Liver (tissue), 9 donors: ENCODE results near the gene PMM2. TPM values are rescaled to one million over a fixed set of nuclear protein-coding genes. Genes with fewer than 3 reads are reported as not detected.
"Not testable (repeated sequence)": the region's sequence is repeated elsewhere in the genome, so short reads cannot be mapped to it uniquely, and the experiment has no call there.

Experiments used
- DNase-seq: peaks from one replicate; pipeline ENCODE4 v3.0.0-alpha.2; 2017; ENCODE audit warnings: low spot score
- H3K27ac ChIP-seq, 2 donors: one replicate each; pipeline ENCODE4 v1.7.0; 2013; ENCODE audit warnings: inconsistent platforms in 2 of 2, low read length in 2 of 2, control low read depth in 1 of 2, low read depth in 1 of 2, mild to moderate bottlenecking in 1 of 2
- H3K27me3 ChIP-seq, 4 donors: one replicate each; pipeline versions ENCODE4 v1.6.1 to v1.7.0; 2013; ENCODE audit warnings: low read length in 3 of 4, inconsistent platforms in 1 of 4, mild to moderate bottlenecking in 1 of 4, moderate library complexity in 1 of 4; ENCODE audit not compliant: control insufficient read depth in 4 of 4, insufficient read depth in 4 of 4
- H3K36me3 ChIP-seq, 4 donors: one replicate each; pipeline versions ENCODE4 v1.6.1 to v1.7.0; 2013; ENCODE audit warnings: low read length in 3 of 4, mild to moderate bottlenecking in 3 of 4, low read depth in 1 of 4, moderate library complexity in 1 of 4; ENCODE audit not compliant: control insufficient read depth in 4 of 4, insufficient read depth in 3 of 4
- H3K4me1 ChIP-seq, 4 donors: one replicate each; pipeline versions ENCODE4 v1.6.1 to v1.7.0; 2013; ENCODE audit warnings: low read length in 3 of 4, mild to moderate bottlenecking in 3 of 4, moderate library complexity in 1 of 4; ENCODE audit not compliant: control insufficient read depth in 4 of 4, insufficient read depth in 4 of 4
- H3K4me3 ChIP-seq, 3 donors: one replicate each; pipeline versions ENCODE4 v1.6.1 to v1.7.0; 2013; ENCODE audit warnings: low read length in 3 of 3, control low read depth in 1 of 3, low read depth in 1 of 3, mild to moderate bottlenecking in 1 of 3
- H3K9ac ChIP-seq, 2 donors: one replicate each; pipeline ENCODE4 v1.7.0; 2013; ENCODE audit warnings: low read length in 2 of 2, mild to moderate bottlenecking in 2 of 2, moderate library complexity in 2 of 2, control low read depth in 1 of 2, low read depth in 1 of 2
- H3K9me3 ChIP-seq, 4 donors: one replicate each; pipeline versions ENCODE4 v1.6.1 to v1.7.0; 2013; ENCODE audit warnings: low read length in 3 of 4; ENCODE audit not compliant: control insufficient read depth in 4 of 4
- EGR1 ChIP-seq, 2 donors: IDR thresholded peaks; 2 replicates each; pipeline ENCODE4 v1.6.1; 2016 to 2018; ENCODE audit warnings: antibody characterized with exemption in 2 of 2, low read depth in 2 of 2
- GABPA ChIP-seq, 2 donors: IDR thresholded peaks in 1 of 2; conservative IDR thresholded peaks in 1 of 2; 2 replicates each; pipeline ENCODE4 v1.6.1; 2016; ENCODE audit warnings: antibody characterized with exemption in 2 of 2, mild to moderate bottlenecking in 1 of 2, moderate library complexity in 1 of 2
- HNF4A ChIP-seq, 2 donors: conservative IDR thresholded peaks; 2 replicates each; pipeline ENCODE4 v1.6.1; 2016; ENCODE audit warnings: antibody characterized with exemption in 2 of 2, mild to moderate bottlenecking in 2 of 2
- HNF4G ChIP-seq: IDR thresholded peaks from 2 replicates; pipeline ENCODE4 v1.6.1; 2016; ENCODE audit warnings: antibody characterized with exemption
- NR2F2 ChIP-seq: IDR thresholded peaks from 2 replicates; pipeline ENCODE4 v1.6.1; 2016; ENCODE audit warnings: antibody characterized with exemption
- RXRA ChIP-seq, 2 donors: IDR thresholded peaks; 2 replicates each; pipeline ENCODE4 v1.6.1; 2017 to 2018; ENCODE audit warnings: antibody characterized with exemption in 2 of 2, mild to moderate bottlenecking in 1 of 2
- SP1 ChIP-seq: IDR thresholded peaks from 2 replicates; pipeline ENCODE4 v1.6.1; 2018; ENCODE audit warnings: antibody characterized with exemption, mild to moderate bottlenecking
- YY1 ChIP-seq: IDR thresholded peaks from 2 replicates; pipeline ENCODE4 v1.6.1; 2016; ENCODE audit warnings: antibody characterized with exemption, mild to moderate bottlenecking
- WGBS: extraction: QIAGEN DNeasy Blood & Tissue Kit; methylation state at CpG from one replicate; pipeline ENCODE4 v1.1.7; 2013; 5-methylcytosine and 5-hydroxymethylcytosine counted together
- polyA plus RNA-seq, 2 donors: library from polyadenylated mRNA; stranded (reverse) in 1 of 2; unstranded in 1 of 2; fragments of 200-250 nt in 1 of 2; fragments of >200 nt in 1 of 2; fragmentation: Nextera tagmentation in 1 of 2; extraction: Ambion mirVana in 1 of 2; gene quantifications; one replicate each; pipeline versions ENCODE4 v1.2.1 to v1.2.3, GENCODE V29; 2013 to 2015
- total RNA-seq, 2 donors: library from RNA; depleted of rRNA; stranded (reverse); fragments of >200 nt; gene quantifications; one replicate each; pipeline ENCODE4 v1.2.3, GENCODE V29; 2014
- TF ChIP-seq, protein P1 (sequence below): IDR thresholded peaks from 2 replicates; pipeline ENCODE4 v1.6.1; 2016; ENCODE audit warnings: antibody characterized with exemption
- TF ChIP-seq, protein P2 (sequence below): IDR thresholded peaks from 2 replicates; pipeline ENCODE4 v1.6.1; 2016; ENCODE audit warnings: antibody characterized with exemption, mild to moderate bottlenecking
- donor health status: healthy.
- donor health status: healthy.
- donor health status: healthy.
- donor health status: healthy.
- donor health status: healthy.

The PMM2 gene
- total and polyA plus RNA-seq, 4 donors, result 6.8 to 38.9 (median 30.0) TPM

DNA sequence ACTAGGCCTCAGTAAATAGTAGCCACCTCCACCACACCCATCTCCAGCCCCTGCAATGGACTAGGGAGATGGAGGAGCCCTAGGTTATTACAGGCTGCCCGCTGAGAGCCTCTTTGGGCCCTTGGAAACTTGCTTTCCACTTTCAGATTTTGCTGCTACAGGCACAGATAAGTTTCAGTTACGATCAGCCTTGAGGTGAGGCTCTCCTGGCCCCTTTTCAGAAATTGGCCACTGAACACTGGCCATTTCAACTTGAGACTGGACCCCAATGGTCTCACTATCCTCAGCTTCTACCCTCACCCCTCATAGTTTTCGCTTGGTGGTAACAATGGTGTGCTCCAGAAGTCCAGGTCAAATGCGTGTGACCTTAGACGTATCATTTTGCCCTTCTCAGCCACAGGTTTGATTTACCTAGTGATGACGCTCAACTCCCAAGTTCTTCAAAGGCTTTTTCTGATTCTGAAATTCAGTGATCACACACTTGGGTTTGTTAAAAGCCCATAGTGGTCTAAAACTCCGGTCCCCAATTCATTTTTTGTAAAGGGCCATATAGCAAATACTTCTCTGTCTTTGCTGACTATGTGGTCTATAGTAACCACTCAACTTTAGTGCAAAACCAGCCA lies 1.0 kb downstream of the PMM2 start:
- TF ChIP-seq NR2F2 (no peak), GABPA (IDR thresholded peaks at IDR 0.05 in 1 of 2, conservative IDR thresholded peaks at IDR 0.05 in 1 of 2) (no peak), EGR1 (IDR thresholded peaks at IDR 0.05; ENCODE audit: low read depth in 2 of 2) (no peak)
- TF ChIP-seq, protein P1, sequence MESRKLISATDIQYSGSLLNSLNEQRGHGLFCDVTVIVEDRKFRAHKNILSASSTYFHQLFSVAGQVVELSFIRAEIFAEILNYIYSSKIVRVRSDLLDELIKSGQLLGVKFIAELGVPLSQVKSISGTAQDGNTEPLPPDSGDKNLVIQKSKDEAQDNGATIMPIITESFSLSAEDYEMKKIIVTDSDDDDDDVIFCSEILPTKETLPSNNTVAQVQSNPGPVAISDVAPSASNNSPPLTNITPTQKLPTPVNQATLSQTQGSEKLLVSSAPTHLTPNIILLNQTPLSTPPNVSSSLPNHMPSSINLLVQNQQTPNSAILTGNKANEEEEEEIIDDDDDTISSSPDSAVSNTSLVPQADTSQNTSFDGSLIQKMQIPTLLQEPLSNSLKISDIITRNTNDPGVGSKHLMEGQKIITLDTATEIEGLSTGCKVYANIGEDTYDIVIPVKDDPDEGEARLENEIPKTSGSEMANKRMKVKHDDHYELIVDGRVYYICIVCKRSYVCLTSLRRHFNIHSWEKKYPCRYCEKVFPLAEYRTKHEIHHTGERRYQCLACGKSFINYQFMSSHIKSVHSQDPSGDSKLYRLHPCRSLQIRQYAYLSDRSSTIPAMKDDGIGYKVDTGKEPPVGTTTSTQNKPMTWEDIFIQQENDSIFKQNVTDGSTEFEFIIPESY, result no peak
- no peak for DNase-seq
- Histone ChIP-seq H3K4me3 (peak overlapping the region; percentile 57 to 100 (median 100)), H3K27me3 (no peaks in the 10 kb centered on the region), H3K36me3 (peaks cover 2 to 15% (median 10%) of the 10 kb centered on the region in 4 donors), H3K27ac (peak overlapping the region; percentile 96), H3K9ac (peak overlapping the region; percentile 99 to 100), H3K9me3 (no peaks in the 10 kb centered on the region), H3K4me1 (peaks cover 5 to 60% (median 41%) of the 10 kb centered on the region in 4 donors)
- WGBS, result 43% methylated on average over 7 of the region's 7 CpGs

DNA sequence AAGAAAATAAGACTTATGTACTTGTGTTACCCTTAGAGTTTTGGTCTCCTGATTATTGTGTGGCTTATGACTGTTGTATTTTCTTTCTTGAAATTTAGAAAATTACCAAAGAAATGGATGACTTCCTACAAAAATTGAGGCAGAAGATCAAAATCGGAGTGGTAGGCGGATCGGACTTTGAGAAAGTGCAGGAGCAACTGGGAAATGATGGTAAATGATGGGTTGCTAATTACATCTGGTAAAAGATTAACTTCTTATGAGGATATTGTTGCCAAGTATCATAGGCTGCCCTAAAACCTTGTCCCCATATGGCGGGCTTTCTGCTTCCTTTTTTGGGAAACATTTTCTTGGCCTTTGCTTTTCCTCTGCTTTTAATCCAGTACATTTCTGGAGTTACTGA lies 4.1 kb downstream of the PMM2 start:
- peaks cover 5 to 38% (median 25%) of the 10 kb centered on the region in 4 donors for H3K4me1 ChIP-seq
- no peak overlapping the region for H3K4me3 ChIP-seq
- no peaks in the 10 kb centered on the region for H3K27me3 ChIP-seq
- TF ChIP-seq SP1 (peak; percentile 31), HNF4G (no peak), HNF4A (conservative IDR thresholded peaks at IDR 0.05) (peak; percentile 67 to 73), YY1 (peak; percentile 44), RXRA (IDR thresholded peaks at IDR 0.05) (peak; percentile 12 to 35)
- TF ChIP-seq, protein P2, sequence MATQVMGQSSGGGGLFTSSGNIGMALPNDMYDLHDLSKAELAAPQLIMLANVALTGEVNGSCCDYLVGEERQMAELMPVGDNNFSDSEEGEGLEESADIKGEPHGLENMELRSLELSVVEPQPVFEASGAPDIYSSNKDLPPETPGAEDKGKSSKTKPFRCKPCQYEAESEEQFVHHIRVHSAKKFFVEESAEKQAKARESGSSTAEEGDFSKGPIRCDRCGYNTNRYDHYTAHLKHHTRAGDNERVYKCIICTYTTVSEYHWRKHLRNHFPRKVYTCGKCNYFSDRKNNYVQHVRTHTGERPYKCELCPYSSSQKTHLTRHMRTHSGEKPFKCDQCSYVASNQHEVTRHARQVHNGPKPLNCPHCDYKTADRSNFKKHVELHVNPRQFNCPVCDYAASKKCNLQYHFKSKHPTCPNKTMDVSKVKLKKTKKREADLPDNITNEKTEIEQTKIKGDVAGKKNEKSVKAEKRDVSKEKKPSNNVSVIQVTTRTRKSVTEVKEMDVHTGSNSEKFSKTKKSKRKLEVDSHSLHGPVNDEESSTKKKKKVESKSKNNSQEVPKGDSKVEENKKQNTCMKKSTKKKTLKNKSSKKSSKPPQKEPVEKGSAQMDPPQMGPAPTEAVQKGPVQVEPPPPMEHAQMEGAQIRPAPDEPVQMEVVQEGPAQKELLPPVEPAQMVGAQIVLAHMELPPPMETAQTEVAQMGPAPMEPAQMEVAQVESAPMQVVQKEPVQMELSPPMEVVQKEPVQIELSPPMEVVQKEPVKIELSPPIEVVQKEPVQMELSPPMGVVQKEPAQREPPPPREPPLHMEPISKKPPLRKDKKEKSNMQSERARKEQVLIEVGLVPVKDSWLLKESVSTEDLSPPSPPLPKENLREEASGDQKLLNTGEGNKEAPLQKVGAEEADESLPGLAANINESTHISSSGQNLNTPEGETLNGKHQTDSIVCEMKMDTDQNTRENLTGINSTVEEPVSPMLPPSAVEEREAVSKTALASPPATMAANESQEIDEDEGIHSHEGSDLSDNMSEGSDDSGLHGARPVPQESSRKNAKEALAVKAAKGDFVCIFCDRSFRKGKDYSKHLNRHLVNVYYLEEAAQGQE, result peak; percentile 60
- no peak overlapping the region for H3K9ac ChIP-seq
- DNase-seq, result no peak
- H3K27ac ChIP-seq, result peak overlapping the region; percentile 4 to 65
- 45% methylated on average over 4 of the region's 4 CpGs for WGBS
- peaks cover 10 to 34% (median 33%) of the 10 kb centered on the region in 4 donors for H3K36me3 ChIP-seq
- H3K9me3 ChIP-seq, result no peaks in the 10 kb centered on the region

DNA sequence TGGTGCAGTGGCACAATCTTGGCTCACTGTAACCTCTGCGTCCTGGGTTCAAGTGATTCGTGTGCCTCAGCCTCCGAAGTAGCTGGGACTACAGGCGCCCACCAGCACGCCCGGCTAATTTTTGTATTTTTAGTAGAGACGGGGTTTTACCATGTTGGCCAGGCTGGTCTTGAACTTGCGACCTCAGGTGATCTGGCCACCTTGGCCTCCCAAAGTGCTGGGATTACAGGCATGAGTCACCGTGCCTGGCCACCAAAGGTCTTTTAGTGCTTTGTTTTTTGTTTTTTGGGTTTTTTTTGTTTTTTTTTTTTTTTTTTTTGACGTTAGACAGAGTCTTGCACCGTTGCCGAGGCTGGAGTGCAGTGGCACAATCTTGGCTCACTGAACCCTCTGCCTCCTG lies 6.1 kb downstream of the PMM2 start:
- H3K4me3 ChIP-seq, DNase-seq, H3K27me3 ChIP-seq, H3K9me3 ChIP-seq, H3K9ac ChIP-seq, H3K27ac ChIP-seq: not testable (repeated sequence)
- 94% methylated on average over 12 of the region's 12 CpGs for WGBS
- H3K4me1 ChIP-seq, result peaks cover 5 to 36% (median 30%) of the 10 kb centered on the region in 4 donors
- peaks cover 15 to 49% (median 42%) of the 10 kb centered on the region in 4 donors for H3K36me3 ChIP-seq
